Activated CD8-positive, alpha-beta memory T cell treated with anti-CD3 and anti-CD28 coated beads for 24 hours (primary cell): Measurements from ENCODE around the gene DHX8.
"Not testable (repeated sequence)": the region's sequence is repeated elsewhere in the genome, so short reads cannot be mapped to it uniquely, and the experiment has no call there.

Experiments
- DNase-seq: peaks from one replicate; pipeline ENCODE4 v3.0.0-alpha.2; 2020

DHX8 gene

DNA sequence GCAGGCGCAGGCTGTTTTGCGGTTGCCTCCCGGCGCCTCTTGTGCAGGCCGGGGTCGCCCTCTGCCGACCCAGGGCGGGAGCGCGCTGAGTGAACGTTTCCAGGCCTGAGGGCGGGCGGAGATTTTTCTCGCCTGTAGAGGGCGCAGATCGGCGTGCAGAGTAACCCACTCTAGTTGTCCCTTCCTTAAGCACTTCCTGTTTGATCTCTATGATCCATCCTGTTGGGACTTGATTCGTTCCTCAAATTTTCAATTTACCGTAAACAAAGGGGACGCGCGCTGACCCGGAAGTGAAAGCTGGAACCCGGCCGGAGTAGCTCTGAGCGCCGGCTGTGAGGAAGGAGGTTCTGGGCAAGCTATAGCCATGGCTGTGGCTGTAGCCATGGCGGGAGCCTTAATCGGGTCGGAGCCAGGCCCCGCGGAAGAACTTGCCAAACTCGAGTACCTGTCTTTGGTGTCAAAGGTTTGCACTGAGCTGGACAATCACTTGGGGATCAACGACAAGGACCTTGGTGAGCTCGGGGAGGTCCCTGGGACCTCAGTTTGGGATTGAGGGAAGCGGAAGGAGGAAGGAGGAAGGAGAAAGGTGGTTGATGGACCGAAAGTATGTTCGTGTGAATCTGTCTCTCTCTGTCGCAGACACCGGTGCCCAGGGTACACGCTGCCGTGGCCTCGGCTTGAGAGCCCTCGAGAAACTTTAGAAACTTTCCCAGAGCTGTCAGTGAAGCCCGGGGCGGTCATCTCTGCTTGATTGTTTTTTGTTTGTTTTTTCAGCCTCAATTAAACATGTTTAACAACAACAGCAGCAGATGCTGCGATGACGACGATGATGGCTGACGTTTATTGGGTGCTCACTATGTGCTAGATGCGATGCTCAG lies at the start of gene DHX8:
TSS of gene DHX8 (plus strand) at position 302 of the 878 bp plus-strand sequence. CDS start at position 365, 63 bp downstream.
- peak; percentile 100 for DNase-seq

DNA sequence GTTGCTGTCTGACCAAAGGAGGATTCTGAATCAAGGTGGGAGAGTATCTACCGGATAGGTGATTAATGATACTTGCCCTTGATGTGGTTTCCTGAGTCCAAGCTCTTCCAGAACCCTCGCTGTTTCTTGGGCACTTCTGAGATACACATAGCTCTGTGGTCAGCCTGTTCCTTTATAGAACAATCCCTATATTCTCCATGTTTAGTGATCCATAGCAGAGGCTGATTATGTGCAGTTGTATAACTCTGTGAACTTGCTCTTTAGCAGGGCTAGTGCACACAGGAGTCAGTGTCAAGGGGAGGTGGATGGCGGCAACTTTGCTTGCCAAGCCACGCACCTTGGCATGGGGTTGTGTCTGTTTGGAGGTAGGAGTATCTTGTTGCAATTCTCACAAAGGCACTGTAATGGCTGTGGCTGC lies 48.9 kb upstream of the DHX8 start:
- DNase-seq: no peak

DNA sequence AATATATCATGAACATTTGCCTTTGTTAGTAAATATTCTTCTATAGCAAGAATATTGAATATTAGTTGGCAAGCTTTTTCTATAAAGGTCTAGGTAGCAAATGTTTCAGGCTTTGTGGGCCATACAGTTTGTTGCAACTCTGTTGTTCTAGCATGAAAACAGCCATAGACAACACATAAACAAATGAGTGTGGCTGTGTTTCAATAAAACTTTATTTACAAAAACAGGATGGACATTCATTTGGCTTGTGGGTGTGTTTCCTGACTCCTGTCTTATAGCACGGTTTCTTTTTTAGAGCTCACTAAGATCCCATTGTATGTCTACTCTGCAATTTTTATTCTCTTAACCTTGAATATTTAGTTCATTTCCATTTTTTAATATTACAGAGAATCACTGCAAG lies 46.0 kb upstream of the DHX8 start:
- no peak for DNase-seq

DNA sequence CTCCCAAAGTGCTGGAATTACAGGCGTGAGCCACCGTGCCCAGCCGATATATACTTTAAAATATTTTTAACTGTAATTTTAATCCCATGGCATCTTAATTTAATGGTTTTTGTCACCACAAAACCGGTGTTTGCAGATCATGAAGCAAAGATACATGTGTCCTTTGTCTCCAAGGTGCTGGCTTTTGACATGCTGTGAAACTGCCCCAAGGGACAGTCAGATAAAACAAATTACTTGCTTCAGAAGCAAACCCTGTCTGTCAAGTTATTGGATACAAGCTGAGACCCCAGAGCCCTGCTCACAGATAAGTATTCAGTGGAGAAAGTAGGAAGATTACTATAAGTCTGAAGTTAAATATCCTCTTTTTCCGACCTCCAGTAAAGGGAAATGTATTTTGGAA lies 45.1 kb upstream of the DHX8 start:
- DNase-seq: no peak

DNA sequence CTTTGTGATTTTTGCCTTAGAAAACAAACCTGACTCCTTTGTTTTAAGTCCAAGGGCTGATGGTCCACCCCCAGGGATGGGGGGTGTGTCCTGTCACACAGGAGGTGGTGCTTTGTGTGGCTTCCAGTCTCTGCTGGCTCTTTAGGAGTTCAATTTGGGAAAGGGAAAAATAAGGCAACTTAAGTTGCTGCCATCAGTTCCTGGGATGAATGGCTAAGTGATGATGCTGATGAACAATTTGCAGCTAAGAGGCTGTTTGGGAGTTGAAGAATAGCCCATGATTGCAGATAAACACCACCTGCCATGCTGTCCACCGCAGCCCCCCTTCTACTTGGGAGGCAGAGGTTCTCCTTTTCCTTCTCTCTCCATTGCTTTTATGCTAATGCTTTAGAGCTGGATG lies 44.7 kb upstream of the DHX8 start:
- DNase-seq: no peak

DNA sequence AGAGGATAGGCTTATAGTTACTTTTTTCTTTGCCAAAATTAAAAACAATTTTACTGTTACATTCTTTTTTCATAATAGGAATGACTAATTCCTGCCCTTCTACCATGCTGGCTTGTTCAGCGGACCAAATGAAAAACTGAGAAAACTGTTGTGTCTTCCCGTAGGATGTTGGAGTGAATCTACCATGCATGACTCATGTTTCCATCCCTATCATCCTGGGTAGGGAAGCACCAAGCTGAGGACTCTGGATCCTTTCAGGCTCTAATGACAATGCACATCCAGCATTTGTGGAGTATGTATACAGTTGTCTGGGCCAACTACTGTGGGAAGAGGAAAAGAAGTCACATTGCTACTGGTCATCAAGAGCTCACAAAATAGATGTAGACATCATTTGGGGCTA lies 41.1 kb upstream of the DHX8 start:
- DNase-seq: no peak

DNA sequence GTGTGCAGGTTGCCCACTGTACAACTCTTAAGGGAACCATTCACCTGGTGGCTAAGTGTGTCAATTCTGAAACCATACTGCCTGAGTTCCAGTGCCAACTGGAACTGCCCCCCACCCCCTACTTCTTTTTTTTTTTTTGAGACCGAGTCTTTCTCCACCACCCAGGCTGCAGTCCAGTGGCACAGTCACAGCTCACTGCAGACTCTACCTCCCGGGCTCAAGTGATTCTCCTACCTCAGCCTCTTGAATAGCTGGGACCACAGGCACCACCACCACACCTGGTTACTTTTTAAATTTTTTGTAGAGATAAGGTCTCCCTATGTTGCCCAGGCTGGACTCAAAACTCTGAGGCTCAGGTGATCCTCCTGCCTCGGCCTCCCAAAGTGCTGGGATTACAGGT lies 40.4 kb upstream of the DHX8 start:
- DNase-seq: no peak

DNA sequence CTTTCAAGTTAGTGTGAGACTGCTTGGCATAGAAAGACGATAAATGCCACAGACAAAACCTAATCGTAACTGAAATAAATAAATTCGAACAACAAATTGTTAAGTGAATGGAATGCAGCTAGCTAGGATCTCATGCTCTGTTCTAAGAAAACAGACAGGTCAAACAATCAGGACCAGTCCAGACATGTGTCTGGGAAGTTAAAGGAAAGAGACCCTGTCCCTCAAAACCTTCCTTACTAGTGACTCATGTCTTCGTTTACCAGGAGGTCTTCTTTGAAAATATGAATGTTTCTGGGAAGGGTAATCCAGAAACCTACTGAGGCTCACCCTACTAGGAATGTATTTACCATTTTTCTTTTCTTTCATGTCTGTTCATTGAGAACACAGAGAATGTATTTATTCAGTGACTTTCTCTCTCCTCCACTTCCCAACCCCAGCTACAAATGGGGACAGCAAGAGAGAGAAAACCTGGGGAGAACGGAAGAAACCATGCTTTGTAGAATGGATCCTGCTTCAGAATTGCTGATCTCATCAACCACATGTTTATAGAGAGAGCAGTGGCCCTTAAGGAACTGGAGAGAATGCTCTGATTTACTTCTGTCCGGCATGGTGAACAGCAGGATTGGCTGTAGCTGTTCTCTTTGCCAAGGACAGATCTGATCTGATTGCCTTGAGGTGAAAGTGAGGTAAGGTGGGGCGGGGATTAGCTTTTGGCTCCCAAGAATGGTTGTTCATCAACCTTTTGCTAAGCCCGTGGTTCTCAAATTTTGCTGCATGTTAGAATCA lies 39.4 kb upstream of the DHX8 start:
- no peak for DNase-seq

DNA sequence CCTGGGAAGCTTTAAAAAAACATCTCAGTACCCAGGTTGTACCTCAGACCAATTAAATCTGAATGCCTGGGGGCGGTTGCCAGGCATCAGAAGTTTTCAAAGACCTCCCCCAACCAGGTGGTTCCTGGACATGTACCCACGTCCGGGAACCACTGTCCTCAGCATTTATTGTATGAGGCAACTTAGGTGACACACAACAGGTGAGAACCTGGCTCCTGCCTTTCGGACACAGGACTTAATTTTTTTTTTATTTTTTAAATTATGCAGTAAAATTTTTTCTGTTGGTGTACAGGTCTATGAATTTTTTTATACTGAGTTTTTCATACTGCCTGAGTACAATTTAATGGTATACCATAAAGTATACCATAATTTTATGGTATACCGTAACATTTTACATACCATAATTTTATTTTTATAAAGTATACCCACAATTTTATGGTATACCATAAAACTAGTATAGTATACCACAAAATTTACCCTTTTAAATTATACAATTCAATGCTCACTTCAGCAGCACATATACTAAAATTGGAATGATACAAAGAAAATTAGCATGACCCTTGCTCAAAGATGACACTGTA lies 38.7 kb upstream of the DHX8 start:
- no peak for DNase-seq

DNA sequence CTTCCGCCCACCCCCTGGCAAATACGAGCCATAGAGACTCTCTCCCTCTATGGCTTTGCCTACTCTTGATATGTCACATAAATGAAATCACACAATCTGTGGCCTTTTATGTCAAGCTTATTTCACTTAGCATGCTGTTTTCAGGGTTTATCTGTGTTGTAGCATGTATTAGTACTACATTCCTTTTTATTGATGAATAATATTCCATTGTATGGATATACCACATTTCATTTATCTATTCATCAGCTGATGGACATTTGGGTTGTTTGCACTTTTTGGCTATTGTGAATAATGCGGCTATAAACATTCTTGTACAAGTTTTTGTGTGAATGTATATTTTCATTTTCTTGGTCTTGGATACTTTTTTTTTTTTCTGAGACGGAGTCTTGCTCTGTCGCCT lies 37.0 kb upstream of the DHX8 start:
- DNase-seq: no peak

DNA sequence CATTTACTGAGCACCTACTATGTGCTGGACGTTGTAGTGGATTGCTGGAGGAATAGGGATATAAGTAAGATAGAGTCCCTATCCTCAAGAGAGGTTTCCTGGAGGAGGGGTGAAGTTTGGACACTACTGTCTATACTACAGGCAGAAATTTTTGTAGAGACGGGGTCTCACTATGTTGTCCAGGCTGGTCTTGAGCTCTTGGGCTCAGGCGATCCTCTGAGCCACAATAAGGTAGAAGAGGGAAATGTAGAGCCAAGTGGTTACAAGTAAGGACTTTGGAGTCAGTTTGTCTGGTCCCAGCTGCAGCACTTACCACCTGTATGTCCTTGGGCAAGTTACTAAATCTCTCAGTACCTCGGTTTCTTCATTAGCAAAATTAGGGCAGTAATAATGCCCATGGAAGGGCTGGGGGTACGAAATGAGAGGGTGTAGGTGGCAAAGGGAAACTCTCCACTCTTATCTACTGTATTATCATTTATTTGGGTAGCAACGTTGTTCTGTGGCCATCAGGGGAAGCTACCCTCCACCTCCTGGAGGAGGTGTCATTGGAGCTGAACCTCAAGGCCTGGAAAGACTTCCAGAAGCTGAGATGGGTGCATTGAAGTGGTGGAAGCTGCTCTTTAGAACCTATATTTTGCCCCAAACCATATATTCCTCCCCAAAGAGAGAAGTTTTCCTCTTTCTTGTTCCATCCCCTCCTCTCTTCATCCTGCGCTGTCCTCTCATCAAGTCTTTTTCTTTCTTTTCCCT lies 34.9 kb upstream of the DHX8 start:
- DNase-seq: no peak

DNA sequence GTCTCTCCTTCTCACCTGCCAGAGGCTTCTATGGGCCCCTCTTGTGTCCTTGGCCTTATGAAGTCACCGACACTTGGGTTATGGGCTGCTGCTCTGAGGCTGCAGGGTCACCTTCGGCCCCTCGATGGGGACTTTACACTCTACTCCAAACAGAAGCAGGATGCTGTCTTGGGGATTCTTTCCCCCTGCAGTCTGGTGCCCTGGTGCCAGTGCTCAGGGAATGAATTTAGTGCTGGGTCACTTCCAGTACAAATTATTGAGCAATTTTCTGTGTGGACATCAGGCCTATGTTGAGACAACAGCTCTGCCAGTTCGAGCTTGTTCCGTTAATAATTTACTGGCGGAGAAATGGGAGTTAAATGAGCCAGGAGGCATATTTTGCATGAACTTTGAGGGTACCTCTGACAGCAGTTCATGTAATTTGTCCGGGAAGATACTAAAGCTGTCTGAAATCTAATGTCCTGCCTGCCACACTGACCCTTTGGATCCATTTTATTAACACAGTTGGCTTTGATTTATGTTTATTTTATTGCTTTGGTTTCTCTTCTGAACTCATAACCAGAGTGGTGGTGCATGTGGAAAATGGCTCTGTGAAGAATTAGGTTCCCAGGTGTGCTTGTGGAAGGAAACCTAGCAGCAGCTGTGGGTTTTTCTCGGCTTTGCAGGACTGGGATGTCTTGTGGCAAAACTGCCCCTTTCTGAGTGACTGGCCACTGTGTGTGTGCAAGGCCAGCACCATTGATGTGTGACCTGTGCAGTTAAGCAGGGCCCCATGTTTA lies 34.1 kb upstream of the DHX8 start:
- DNase-seq: no peak

DNA sequence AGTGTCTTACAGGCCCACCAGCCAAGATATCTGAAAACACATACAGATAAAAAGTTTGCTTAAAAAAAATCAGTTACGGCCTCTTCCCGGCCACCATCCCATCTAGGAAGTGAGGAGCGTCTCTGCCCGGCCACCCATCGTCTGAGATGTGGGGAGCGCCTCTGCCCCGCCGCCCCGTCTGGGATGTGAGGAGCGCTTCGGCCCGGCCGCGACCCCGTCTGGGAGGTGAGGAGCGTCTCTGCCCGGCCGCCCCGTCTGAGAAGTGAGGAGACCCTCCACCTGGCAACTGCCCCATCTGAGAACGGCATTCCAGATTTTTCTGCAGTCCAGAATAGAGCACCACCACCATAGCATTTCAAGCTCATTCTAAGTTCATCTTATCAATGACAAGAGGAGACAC lies 33.0 kb upstream of the DHX8 start:
- DNase-seq: not testable (repeated sequence)

DNA sequence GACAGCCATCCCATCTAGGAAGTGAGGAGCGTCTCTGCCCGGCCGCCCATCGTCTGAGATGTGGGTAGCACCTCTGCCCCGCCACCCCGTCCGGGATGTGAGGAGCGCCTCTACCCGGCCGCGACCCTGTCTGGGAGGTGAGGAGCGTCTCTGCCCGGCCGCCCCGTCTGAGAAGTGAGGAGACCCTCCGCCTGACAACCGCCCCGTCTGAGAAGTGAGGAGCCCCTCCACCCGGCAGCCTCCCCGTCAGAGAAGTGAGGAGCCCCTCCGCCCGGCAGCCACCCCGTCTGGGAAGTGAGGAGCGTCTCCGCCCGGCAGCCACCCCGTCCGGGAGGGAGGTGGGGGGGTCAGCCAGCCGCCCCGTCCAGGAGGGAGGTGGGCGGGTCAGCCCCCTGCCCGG lies 32.0 kb upstream of the DHX8 start:
- DNase-seq: not testable (repeated sequence)

DNA sequence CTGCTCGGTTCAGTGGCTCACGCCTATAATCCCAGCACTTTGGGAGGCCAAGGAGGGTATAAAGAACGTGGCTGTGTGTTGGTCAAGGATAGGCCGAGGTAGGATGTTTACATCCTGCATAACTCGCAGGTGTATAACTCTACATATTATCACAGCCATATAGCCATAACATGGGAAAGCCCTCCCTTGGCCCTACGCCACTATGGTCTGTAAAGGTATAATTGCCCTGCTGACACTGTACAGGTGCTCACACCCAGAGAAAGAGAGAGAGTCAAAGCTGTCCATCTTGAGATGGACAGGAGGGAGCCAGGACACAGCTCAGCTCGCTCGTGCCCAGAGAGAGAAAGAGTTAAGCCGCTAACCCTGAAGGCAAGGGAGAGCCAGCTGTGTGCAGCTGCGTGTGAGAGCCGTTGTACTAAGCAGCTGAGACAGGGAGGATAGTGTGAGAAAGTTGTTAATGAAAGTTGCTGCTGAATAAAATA lies 30.4 kb upstream of the DHX8 start:
- DNase-seq: no peak

DNA sequence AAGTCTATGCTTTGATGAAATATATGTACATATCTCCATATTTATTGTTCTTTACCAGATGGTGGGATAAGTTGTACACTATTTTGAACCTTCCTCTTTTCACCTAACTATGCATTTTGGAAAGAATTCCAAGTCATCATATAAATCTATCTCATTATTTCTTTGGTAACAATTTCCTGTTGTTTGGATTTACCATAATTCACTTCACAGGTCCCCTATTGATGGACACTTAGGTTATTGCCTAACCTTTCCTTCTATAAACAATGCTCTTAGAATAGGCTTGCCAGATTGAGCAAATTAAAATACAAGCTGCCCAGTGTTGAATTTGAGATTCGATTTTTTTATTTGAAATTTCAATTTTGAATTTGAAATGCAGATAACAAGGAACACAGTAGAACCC lies 28.9 kb upstream of the DHX8 start:
- no peak for DNase-seq

DNA sequence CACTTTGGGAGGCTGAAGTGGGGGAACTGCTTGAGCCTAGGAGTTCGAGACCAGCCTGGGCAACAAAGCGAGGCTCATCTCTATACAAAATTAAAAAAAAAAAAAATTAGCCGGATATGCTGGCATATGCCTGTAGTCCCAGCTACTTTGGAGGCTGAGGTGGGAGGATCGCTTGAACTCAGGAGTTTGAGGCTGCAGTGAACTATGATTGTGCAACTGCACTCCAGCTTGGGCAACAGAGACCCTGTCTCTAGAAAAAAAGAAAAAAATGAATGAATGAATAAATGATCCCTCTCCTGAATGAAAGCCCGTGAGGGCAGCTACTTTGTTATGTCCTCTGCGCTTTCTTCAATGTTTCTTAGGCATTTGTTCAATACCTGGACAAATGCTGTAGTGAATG lies 27.7 kb upstream of the DHX8 start:
- DNase-seq: no peak

DNA sequence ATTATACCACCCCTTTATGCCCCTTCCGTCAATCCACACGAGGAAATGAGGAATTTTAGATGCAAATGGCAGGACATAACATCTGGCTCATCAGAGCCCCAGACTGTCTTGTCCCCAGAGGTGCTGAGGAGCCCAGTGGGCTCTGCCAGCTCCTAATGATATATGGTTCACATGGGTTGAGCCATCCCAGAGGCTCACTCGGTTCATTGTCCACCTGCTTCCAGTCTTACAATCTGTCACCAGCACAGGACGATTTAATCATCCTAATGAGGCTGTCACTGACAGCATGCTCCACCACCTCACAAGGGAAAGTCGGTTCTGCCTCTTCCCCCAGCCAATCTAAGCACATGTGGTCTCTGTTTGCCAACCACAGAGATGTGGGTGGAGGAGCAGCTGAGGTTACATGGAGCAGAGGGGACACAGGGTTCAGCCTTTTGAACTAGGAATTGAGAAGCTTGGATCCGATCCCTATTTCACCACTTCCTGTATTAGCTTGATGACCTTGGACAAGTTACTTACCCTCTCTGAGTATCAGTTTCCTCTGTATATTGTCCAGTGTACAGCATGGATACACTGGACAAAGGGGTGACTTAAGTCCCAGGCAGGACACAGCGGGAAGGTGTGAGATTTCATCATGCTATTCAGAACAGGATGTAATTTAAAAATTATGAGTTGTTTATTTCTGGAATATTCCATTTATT lies 27.0 kb upstream of the DHX8 start:
- no peak for DNase-seq

DNA sequence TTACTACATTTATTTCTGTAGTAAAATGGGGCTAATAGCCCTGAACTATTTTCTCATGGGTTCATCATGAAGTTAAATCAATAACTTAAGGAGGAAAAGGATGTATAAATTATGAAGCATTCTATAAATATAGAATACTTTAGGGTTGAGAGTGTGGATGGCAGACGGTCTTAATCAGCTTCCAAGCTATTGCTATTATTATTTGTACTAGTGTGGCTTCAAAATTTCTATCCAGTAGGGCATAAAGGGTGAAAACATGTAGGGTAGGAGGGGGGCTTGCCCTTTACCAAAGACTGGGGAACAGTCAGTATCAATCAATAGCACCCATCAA lies 26.4 kb upstream of the DHX8 start:
- DNase-seq: no peak

DNA sequence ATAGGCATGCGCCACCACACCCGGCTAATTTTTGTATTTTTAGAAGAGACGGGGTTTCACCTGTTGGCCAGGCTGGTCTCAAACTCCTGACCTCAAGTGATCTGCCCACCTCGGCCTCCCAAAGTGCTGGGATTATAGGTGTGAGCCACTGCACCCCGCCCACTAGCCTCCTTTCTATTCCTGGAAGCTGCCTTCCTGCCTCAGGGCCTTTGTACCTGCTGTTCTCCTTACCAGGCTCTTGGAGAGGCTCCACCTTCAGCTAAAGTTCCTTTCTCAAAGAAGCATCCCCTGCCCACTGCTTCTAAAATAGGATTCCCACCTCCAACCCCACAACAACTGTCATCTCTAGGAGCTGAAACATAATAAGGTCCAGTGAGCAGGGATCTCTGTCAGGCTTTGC lies 23.9 kb upstream of the DHX8 start:
- DNase-seq: not testable (repeated sequence)

DNA sequence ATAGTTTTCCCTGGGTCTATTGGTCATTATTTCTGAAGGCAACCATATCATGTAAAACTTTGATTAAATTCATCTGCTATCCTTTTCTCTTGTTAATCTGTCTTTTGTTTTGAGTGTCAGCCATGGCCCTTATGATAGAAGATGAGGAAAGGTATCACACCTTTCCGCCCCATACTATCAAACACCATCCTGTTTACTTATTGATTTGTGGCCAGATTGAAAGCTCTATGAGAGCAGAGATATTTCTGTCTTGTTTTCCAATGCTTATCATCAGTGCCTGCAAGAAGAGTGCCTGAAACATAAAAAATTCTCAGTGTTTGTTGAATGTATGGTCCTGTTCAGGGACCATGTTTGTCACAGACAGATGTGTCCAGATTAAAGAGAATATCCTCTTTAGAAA lies 22.6 kb upstream of the DHX8 start:
- no peak for DNase-seq

DNA sequence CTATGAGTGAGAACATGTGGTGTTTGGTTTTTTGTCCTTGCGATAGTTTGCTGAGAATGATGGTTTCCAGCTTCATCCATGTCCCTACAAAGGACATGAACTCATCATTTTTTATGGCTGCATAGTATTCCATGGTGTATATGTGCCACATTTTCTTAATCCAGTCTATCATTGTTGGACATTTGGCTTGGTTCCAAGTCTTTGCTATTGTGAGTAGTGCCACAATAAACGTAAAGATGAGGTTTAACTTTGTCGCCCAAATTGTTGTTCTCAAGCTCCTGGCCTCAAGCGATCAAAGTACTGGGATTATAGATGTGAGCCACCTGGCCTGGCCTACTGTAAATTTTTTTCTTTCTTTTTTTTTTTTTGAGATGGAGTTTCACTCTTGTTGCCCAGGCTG lies 21.2 kb upstream of the DHX8 start:
- not testable (repeated sequence) for DNase-seq
